DMS79 (cell line): ENCODE results near the gene ZDHHC22.

ENCODE experiments used
- DNase-seq: peaks from one replicate; lab custom pipeline; 2025; lab: John Stamatoyannopoulos, UW

ZDHHC22 gene

GRCh38 chr14:77103951-77104350 lies 37.6 kb downstream of the ZDHHC22 start:
- DNase-seq: peak; percentile 34

GRCh38 chr14:77103475-77103874 lies 38.1 kb downstream of the ZDHHC22 start:
- no peak for DNase-seq

GRCh38 chr14:77102154-77102553 lies 39.4 kb downstream of the ZDHHC22 start:
- DNase-seq: no peak

- DNase-seq: no peak
These were observed 40.6 kb downstream of the ZDHHC22 start for GRCh38 chr14:77100961-77101360.

GRCh38 chr14:77099425-77100167 lies 42.0 kb downstream of the ZDHHC22 start:
- peak; percentile 60 for DNase-seq

GRCh38 chr14:77098529-77099353 lies 42.9 kb downstream of the ZDHHC22 start:
- DNase-seq: no peak

GRCh38 chr14:77097700-77098528 lies 43.7 kb downstream of the ZDHHC22 start, which contains the start of gene CIPC:
Gene CIPC, plus strand, starts transcription at chr14:77098258. Its CDS starts 7,451 bp downstream, at chr14:77105709.
- DNase-seq: peak; percentile 100

GRCh38 chr14:77097006-77097699 lies 44.4 kb downstream of the ZDHHC22 start:
- no peak for DNase-seq

- peak; percentile 70 for DNase-seq
These were observed 46.8 kb downstream of the ZDHHC22 start for GRCh38 chr14:77094672-77095284.

GRCh38 chr14:77092676-77093075 lies 48.9 kb downstream of the ZDHHC22 start:
- DNase-seq: no peak

- DNase-seq: no peak
These were observed 50.1 kb downstream of the ZDHHC22 start for GRCh38 chr14:77091518-77091917.

- no peak for DNase-seq
These were observed 52.9 kb downstream of the ZDHHC22 start for GRCh38 chr14:77088645-77089044.

- peak; percentile 97 for DNase-seq
These were observed 53.4 kb downstream of the ZDHHC22 start for GRCh38 chr14:77088219-77088618.

- no peak for DNase-seq
These were observed 54.0 kb downstream of the ZDHHC22 start for GRCh38 chr14:77087631-77088030.

GRCh38 chr14:77086951-77087350 lies 54.6 kb downstream of the ZDHHC22 start:
- no peak for DNase-seq

GRCh38 chr14:77086017-77086727 lies 55.4 kb downstream of the ZDHHC22 start:
- DNase-seq: no peak

GRCh38 chr14:77085538-77085937 lies 56.1 kb downstream of the ZDHHC22 start:
- no peak for DNase-seq

- DNase-seq: no peak
These were observed 56.6 kb downstream of the ZDHHC22 start for GRCh38 chr14:77084985-77085384.

- no peak for DNase-seq
These were observed 58.5 kb downstream of the ZDHHC22 start for GRCh38 chr14:77083082-77083481.

GRCh38 chr14:77082356-77082755 lies 59.2 kb downstream of the ZDHHC22 start:
- no peak for DNase-seq
